Stimulated activated CD4-positive, alpha-beta T cell treated with anti-CD3 and anti-CD28 coated beads, Interleukin-4, amount 100 ng/mL, for 4 hours (primary cell): ENCODE measurements around the gene SMARCD3.

Source experiments
- DNase-seq, 2 experiments: peaks; one replicate each; pipeline ENCODE4 v3.0.0-alpha.2; 2020

The SMARCD3 gene

DNA sequence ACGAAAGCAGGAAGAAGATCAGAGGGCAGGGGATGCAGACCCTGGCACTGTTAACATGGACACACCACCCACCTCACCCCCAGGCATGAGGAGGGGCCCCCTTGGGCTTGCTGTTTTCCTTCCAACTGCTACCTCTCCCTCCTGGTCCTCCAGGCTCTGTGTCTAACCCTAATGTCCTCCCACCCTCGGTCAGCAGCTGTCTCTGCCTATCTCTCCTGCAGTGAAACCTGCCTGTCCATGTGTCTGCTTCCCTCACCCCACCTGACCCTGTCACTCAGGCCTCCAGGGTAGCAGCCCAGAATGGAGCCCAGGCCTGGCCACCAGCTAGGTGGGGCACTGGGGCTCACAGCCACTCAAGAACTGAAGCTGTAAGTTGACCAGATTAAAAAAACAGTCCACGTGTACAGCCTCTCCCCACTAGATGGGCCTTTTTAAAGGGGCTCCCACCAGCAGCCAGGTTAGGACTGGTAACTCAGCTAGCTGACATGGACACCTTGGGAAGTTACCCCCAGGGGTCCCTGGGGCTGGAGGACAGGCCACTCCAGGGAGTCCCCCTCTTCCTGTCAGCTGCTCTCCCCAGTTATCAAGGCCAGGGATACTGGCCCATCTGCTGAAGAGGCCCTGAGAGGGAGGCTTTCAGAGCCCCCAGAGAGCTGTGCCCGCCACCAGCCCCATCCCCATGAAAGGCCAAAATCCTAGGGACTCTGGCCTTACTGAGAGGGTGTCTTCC, 1.5 kb downstream of the SMARCD3 start:
- no peak for DNase-seq

GRCh38 chr7:151246102-151246850, 2.2 kb downstream of the SMARCD3 start:
- DNase-seq: no peak

DNA sequence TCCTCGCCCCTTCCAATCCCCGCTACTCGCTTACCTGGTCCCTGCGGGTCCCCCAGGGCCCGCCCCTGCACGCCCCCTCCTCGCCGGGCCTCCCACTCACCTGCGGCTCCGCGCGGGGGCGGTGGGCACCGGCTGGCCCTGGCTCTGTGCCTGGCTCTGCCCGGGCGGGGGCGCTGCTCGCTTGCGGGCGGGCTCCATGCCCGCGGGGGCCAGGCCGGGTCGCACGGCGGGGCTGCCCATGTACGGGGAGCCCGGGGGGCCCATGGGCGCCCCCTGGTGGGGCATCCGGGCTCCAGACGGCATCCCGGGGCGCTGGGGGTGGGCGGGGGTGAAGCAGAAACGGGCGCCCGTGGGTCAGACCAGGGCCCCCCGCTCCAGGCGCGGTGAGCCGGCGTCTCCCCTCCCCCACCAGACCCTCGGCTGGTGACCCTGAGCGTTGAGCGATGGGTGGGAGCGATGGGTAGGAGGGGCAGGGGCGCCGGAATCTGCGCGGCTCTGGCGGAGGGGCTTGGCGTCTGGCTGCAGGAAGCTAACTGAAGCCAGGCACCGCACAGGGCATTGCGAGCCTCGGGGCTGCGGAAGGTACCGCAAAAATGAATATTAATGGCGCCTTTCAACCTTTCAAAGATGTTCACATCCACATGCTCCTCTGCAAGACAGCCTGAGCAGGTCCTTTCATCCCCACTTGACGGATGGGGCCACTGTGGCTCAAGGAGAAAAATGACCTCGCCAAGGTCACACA, 3.0 kb downstream of the SMARCD3 start:
- DNase-seq: peak; percentile 56 to 64

GRCh38 chr7:151244841-151245346, 3.6 kb downstream of the SMARCD3 start:
- no peak for DNase-seq

DNA sequence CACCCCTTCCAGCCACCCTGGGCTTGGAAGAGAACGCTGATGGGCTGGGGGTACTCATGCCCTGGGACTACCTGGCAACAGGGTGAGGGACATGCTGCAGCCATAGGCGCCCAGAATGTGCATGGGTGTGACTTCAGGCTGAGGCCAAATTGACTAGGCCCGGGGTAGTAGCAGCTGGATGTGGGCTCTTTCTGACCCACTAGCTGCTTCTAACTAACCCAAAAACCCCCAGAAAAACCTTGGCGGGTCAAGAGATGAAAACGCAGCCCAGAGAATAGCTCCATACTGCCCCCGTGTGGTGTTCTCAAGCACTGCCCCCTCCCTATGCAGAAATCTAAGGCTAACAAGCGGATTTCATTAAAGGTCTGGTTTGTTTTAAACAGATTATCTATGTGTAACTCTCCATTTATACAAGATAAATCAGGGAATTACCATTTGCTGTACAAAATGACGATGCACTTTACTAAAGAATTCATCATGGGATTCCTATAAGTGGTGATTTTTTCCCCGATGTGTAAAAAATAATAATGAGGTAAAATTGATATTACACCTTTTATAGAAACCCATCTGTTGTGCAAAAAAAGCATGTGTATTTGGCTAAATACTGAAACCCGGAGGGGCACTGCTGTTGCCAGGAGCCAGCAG, 4.2 kb downstream of the SMARCD3 start:
- peak; percentile 32 to 50 for DNase-seq

DNA sequence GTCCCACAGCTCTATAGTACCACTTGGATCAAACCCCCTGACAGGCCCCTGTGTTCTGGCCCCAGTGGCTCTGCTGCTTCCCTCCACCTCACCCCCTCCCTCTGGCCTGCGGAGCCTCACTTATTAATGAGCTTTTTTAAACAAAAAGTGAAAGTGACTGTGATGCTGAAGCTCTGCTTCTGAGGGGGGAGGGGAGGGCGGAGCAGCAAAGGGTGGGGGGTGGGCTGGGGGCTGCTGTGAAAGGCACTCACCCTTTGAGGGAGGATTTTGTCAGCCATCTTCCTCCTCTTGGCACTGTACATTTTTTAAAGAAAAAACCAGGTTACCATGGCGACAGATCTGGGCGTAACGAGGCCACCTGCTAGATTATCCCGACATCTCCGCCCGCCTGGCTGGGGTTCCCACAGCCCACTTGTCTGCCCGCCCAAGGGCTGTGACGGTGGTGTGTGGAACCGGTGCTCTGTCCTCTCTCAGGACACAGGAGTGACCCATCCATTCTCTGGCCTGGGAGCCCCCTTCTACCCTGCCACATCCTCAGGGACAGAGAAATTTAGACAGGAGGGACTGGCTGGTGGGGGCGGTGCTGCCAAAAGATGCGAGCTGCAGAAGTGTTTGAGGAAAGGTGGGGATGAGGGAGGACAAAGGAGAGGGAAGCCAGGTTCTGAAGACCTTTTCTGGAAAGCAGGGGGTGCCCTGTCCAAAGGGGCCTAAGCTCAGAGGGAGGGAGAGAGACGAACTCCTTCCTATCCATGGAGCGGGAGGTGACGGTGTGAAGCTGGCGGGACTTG, 4.9 kb downstream of the SMARCD3 start:
- peak in 1 of 2 experiments; percentile 38 for DNase-seq

DNA sequence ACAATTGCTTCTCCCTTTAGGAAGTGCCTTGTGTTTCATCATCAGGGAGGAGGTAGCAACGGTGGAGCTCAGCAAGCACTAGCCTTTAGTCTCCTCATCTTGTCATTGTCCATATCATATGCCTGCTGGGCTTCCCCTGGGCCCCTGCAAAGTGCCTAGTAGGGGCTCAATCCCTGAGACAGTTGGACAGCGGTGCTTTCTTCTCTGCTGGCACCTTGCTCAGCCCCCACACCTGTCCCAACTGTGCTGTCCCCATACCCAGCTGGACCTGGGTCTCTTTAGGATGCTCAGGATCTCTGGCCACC, 5.5 kb downstream of the SMARCD3 start:
- DNase-seq: no peak

DNA sequence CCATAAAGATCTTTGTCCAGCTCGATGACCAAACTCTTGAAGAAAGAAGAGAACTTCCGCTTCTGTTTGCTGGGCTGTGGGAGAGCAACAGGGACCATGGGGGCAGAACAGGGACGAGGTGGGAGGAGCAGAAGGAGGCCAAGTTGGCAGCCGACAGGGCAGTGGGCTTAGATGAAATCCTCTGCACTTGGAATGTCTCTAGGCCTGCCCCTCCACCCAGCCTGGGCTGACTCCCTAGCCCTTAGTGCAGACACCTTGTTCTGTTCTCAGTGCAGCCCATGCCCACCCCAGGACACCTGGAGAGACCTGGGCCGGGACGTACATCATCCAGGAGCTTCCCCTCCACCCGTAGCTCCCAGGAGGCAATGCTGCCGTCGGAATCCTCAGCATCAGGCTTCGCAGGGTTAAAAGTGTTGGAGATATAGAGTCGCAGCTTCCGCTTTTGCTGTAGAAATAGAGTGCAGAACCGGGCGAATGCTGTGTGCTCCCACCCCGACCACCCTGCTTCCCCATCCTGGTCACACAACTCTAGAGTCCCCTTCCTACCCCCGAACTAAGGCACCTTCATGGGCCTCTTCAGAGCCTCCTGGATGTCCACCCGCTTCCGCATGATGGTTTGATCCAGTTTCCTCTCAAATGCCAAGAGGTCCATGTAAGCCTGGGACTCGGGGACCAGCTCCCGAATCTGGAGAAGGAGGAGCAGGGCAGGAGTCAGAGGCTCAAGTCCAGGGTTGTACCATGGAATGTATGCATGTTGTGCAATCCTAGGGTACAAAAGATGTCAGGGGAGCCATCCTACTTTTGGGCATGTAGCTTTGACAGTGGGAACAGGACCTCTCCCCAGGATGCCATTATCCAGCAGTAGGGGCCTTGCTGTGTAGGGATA, 6.1 kb downstream of the SMARCD3 start:
- no peak for DNase-seq

DNA sequence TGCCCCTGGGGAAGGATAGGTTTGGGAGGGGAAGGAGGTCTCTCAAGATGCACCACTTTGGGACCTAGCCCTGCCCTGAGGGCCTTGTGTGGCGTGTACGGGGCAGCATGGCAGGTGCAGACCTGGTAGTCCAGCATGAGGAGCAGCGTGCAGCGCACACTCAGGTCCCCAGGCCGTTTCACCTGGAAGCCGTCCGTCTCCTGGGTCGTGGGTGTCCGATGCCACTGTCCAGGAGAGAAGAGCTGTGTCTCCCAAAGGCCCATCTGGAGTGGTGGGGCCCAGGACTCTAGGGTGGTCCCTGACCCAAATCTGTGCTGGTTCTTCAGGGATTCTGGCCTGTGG, 6.8 kb downstream of the SMARCD3 start:
- DNase-seq: no peak

- DNase-seq: no peak
Measured at GRCh38 chr7:151240942-151241754, 7.3 kb downstream of the SMARCD3 start.

DNA sequence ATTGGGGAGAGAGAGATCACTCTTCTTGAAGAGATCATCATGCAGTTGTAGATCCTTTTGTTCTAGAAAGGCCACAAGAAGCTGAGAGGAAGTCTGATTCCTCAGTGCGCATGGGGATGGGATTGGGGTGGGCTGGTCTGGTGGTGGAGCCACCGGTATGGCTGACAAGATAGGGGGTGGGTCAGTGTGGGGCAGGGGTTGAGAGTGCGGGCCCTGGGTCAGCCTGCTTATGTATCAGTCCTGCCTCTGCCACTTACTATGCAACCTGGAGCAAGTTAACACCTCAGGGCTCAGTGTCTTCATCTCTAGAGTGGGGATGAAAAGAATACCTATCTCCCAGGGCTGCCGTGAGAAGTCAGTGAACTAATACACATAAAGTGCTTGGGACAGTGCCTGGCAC, 8.0 kb downstream of the SMARCD3 start:
- DNase-seq: no peak

GRCh38 chr7:151239837-151240459, 8.5 kb downstream of the SMARCD3 start:
- no peak for DNase-seq

DNA sequence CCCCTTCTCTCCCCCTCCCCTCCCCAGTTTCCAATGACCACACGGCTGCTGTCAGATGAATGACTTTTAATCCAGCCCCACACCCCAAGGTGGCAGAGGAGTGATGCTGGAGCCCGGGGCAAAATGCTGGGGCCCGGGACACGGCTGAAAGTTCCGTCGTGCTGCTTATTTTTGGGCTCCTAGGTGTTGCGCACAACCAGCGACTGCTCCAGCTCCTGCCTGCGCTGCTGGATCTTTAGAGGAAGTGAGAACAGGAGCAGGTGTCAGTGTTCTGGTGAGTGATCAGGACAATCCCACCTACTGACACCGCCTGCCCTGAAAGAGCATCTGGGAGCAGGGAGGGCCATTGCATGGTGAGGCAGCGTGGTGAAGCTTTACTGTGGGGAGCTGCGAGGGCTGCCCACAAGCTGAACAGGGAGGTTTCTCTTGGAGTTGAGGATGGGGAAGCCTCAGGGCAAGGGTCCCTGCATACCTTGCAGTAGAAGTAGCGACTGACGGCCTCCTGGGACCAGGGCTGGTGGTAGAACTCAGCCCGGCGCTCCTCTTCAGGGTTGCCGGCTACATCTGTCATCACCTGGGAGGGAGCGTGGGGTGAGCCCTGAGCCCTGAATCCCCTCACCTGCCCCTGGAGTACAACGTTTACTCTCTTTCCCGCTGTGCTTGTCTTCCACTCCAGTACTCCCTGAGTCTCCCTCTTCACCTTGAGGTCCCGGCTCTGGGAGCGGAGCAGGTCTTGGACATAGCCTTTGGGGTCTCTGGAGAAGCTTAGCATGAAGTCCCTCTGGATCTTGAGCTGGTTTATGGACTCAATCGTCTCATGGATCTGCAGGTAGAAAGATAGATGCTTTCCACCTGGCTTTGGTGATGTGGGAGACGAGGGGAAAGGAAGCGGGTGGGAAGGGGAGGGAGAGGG, 9.3 kb downstream of the SMARCD3 start:
- DNase-seq: no peak

DNA sequence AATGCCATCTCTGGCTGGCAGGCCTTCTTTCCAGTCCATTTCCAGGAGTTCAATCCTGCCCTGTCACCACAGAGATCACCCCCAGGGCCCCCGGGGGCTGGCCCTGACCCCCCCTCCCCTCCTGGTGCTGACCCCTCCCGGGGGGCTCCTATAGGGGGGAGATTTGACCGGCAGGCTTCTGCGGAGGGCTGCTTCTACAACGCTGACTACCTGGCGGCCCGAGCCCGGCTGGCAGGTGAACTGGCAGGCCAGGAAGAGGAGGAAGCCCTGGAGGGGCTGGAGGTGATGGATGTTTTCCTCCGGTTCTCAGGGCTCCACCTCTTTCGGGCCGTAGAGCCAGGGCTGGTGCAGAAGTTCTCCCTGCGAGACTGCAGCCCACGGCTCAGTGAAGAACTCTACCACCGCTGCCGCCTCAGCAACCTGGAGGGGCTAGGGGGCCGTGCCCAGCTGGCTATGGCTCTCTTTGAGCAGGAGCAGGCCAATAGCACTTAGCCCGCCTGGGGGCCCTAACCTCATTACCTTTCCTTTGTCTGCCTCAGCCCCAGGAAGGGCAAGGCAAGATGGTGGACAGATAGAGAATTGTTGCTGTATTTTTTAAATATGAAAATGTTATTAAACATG, 10.2 kb downstream of the SMARCD3 start:
- DNase-seq: no peak

DNA sequence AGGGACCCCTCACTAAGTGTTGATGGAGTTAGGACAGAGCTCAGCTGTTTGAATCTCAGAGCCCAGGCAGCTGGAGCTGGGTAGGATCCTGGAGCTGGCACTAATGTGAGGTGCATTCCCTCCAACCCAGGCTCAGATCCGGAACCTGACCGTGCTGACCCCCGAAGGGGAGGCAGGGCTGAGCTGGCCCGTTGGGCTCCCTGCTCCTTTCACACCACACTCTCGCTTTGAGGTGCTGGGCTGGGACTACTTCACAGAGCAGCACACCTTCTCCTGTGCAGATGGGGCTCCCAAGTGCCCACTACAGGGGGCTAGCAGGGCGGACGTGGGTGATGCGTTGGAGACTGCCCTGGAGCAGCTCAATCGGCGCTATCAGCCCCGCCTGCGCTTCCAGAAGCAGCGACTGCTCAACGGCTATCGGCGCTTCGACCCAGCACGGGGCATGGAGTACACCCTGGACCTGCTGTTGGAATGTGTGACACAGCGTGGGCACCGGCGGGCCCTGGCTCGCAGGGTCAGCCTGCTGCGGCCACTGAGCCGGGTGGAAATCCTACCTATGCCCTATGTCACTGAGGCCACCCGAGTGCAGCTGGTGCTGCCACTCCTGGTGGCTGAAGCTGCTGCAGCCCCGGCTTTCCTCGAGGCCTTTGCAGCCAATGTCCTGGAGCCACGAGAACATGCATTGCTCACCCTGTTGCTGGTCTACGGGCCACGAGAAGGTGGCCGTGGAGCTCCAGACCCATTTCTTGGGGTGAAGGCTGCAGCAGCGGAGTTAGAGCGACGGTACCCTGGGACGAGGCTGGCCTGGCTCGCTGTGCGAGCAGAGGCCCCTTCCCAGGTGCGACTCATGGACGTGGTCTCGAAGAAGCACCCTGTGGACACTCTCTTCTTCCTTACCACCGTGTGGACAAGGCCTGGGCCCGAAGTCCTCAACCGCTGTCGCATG, 11.0 kb downstream of the SMARCD3 start:
- DNase-seq: no peak

DNA sequence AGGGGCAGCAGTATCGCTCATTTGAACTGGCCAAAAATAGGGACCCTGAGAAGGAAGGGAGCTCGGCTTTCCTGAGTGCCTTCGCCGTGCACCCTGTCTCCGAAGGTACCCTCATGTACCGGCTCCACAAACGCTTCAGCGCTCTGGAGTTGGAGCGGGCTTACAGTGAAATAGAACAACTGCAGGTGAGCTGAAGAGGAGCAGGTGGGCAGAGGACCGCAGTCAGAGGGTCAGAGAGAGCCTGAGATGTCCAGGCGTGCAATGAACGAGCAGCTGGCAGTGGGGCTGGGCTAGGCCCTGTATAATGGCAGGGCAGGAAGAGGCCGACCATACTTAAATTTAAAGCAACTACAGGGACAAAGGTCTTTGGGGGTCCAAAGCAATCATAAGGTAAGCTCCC, 12.1 kb downstream of the SMARCD3 start:
- DNase-seq: no peak

GRCh38 chr7:151235091-151235787, 13.3 kb downstream of the SMARCD3 start:
- no peak for DNase-seq
